ENCODE results near the gene BRF1.
"Not testable (repeated sequence)": the region's sequence is repeated elsewhere in the genome, so short reads cannot be mapped to it uniquely, and the experiment has no call there.

BRF1 gene

DNA sequence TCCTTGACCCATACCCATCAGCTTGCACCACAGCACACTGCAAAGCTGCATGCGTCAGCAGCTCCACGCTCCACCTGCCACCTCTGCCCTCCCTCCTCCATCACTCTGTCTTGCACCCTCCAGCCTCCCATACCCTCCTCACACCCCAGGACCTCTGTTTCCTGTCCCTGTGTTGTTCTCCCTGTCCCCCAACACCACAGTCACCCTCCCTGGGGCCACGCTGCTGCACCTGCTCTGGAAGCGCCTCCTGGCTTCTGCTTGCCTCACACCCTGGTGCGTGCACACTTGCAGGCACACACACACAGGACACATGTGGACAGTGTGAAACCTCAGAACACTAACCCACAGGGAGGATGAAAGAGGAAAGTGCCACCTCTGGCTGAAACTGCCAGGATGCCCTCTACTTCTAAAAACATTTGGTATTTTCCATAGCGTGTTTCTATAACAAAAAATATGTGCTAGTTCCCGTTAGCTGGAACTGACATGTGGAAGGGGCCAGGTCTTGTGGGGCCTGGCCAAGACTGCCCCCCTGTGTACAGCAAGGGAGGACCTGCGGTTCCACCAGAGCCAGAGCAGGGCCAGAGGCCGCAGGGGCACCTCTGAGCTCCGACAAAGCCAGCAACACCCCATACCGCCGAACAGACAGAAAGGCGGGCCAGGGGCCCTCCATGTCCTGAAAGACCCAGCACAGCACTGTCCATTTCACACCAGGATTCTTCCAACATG, 10.0 kb downstream of the BRF1 start:
- no peak for DNase-seq (ENCODE audit: low spot score)

DNA sequence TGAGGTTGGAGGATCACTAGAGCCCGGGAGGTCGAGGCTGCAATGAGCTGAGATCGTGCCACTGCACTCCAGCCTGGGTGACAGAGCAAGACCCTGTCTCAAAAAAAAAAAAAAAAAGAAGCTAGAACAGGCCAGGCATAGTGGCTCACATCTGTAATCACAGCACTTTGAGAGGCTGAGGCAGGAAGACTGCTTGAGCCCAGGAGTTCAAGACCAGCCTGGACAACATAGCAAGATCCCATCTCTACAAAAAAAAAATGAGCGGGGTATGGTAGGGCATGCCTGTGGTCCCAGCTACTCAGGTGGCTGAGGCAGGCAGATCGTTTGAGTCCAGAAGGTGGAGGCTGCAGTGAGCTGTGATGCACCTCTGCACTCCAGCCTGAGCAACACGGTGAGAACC, 11.9 kb downstream of the BRF1 start:
- not testable (repeated sequence) for DNase-seq (ENCODE audit: low spot score)

DNA sequence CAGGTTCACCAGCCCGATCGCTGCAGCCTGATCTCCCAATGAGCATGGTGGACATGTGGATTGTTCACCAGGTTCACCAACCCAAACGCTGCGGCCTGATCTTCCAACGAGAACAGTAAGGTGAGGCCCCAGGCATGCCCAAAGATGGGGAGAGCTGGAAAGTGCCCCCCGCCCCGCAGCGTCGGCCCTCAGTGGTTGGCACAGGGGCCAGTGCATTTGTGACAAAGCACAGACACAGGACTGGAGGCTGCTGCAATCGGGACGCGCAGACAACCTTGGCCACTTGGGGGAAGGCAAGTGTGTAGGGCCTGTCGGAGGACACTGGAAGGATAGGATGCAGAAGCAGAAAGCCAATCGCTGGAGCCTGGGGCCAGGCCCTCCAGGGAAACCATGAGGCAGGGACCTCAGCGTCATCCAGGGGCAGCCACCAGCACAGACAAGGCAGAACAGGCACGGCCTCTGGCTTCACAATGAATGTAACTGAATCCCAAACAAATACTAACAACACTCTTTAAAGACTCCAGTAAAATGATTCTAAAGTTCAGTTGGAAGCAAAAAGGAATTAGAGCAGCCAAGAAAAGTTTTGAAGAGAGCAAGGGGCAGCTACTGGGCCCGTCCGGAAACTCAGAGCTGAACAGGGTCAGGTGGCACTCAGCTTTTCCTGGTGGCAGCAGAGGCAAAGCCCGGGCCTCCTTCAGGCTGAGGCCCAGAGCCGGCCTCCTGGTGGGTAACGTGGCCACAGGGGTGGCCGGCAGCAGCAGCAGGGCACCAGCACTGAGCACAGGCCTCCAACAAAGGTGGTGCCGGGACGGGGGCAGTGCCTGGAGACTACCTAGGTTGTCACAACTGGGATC, 13.3 kb downstream of the BRF1 start:
- DNase-seq (ENCODE audit: low spot score), result no peak

DNA sequence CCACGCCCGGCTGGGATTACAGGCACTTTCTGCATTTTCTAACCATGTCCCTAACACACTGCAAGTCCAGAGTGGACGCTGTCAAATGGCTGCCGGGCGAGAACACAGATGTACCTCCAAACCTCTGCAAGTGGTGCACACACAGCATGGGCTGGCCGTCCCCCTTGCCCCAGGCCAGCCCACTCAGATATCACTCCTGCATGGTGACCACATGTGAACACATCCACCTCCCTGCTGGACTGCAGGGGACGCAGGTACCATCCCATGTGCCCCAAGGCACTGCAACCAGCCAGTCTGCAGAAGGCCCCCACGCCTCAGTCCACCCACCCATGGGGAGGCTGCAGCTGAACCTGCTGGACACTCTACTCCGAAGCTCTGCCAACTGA, 14.0 kb downstream of the BRF1 start:
- no peak for DNase-seq (ENCODE audit: low spot score)

DNA sequence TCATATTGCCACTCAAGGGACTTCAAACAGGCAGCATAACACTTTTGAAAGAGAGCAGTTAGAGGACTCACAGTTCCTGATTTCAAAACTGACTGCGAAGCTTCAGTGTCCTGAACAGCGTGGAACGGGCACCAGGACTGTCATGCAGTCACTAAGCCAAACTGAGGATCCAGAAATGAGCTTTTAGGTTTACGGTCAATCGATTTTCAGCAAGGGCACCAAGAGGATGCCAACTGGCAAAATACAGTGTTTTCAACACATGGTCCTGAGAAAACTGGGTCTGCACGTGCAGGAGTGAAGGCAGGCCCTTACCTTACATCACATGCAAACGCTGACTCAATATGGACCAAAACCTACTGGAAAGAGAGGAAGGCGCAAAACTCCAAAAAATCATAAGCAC, 15.6 kb downstream of the BRF1 start:
- DNase-seq (ENCODE audit: low spot score), result no peak

DNA sequence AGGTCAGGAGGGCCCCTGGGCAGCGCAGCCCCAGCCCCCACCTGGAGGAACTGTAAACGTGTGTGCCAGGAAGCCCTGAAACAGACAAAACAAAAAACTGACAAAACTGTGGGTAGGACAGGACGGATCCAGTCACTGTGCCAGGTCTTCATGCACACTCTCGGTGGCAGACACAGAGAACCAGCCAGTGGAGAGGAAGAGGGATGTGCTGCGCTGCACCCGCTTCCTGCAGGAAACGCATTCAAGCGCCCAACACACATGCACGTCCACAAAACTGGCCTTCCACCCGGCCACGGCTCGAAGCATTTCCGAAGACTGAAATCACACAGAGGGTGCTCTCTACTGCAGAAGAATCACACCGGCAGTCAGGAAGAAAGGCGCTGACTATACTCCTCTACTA, 16.9 kb downstream of the BRF1 start:
- no peak for DNase-seq (ENCODE audit: low spot score)

DNA sequence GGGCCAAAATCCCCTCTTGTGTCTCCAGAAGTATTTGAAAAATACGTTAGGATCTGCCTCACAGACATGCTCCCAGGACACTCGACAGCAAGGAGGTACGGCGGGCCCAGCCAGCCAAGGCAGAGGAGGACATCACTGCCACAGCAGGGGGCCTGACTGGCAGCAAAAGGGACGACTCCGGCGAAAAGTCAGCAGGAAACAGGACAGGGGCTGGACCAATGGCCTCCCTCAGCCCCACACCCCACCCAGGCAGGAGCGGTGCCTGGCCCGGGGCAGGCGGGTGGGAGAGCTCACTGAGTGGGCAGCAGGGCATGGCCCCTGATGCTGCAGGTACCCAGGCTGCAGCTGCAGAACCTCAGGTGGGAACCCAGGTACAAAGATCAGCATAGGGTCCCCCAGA, 17.8 kb downstream of the BRF1 start:
- no peak for DNase-seq (ENCODE audit: low spot score)

DNA sequence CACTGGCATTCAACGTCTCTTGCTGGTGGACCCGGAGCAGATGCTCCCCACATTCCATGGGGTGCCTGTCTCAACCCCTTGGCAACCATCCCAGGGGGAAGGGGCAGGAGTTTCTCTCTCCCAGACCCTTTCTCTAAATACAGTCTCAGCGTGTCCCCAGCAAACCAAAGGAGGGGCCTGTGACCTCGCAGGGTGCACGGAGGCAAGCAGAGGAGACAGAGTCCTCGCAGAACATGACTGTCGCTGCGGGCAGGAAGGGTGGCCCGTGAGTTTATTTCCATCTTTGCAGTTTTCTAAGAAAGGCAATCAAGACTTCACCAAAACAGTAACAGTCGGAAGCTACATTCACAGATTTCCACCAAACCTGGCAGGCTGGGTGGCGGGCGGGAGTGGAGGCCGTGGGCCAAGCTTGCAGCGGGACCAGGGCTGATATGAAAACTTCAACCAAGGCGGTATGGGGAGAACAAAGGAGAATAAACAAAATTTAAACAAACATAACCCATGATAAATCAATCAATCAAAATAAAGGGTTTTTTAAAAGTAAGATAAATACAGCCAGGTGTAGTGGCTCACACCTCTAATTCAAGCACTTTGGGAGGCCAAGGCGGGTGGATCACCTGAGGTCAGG, 18.6 kb downstream of the BRF1 start:
- no peak for DNase-seq (ENCODE audit: low spot score)

DNA sequence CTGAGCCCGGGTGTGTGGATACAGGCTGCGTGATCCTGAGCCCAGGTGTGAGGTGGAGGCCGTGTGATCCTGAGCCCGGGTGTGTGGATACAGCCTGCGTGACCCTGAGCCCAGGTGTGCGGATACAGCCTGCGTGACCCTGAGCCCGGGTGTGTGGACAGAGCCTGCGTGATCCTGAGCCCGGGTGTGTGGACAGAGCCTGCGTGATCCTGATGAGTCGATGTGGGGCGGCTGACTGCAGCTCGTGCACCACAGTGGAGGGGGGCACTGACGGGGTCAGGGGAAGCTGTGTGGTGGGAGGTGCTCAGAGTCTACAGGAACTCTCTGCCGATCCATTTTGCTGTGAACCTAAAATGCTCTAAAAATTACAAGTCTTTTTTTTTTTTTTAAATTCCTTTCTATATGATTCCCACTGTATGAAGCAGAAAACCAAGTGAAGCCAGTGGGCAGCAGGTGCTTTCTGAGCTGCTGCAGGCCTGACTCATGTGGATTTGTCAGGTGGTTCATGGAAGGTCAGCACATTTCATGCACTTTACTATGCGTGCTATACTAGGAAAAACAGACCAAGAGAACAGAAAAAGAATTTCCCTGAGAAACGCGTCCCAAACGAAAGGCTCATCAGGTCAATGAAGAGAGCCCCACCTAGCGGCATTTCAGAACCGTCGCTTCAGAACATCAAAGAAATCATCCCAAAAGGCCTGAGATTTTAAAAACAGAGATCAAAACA, 19.3 kb downstream of the BRF1 start:
- DNase-seq (ENCODE audit: low spot score), result peak; percentile 32

DNA sequence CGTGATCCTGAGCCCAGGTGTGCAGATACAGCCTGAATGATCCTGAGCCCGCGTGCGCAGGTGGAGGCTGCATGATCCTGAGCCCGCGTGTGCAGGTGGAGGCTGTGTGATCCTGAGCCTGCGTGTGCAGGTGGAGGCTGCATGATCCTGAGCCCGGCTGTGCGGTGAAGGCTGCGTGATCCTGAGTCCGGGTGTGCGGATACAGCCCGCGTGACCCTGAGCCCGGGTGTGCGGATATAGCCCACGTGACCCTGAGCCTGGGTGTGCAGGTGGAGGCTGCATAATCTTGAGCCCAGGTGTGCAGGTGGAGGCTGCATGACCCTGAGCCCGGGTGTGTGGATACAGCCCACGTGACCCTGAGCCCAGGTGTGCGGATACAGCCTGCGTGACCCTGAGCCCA, 20.3 kb downstream of the BRF1 start:
- DNase-seq (ENCODE audit: low spot score), result no peak

DNA sequence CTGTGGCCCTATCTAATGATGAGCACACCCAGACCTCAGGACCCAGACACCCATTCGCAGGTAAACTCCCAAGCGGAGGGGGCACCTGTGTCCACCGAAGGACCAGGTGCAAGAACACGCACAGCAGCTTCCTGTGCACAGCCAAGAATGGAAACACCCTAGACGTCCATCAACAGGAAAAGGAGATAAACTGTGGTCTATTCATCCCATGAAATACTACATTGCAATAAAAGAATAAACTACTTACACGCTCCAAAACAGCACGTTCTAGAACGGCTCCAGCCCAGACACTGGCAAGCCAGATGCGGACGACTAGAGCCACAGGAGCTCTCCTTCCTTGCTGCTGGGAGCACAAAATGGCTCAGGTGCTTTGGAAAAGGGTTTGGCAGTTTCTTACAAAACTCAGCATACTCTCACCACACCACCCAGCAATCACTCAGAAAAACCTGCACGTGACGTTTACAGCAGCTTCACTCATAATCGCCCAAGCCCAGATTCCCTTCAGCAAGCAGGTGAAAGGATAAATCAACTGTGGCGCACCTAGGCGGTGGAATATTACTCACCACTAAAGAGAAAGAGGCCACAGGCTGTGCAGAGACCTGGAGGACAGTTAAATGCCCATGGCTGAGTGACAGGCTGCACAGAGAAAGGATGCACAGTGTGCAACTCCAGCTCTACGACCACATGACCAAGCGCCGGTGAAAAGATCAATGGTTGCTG, 21.0 kb downstream of the BRF1 start:
- DNase-seq (ENCODE audit: low spot score), result no peak

DNA sequence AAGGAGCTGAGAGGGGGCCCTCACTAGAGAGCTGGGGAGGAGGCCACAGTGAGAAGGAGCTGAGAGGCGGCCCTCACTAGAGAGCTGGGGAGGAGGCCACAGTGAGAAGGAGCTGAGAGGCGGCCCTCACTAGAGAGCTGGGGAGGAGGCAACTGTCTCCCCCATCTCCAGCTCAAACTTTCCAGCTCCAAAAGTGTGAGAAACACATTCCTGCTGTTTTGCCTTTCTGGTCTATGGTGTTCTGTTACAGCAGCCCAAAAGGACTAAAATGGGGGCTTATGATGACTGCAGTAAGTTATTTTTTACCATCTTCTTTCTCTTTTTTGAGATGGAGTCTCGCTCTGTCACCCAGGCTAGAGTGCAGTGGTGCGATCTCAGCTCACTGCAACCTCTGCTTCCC, 23.4 kb downstream of the BRF1 start:
- DNase-seq (ENCODE audit: low spot score), result not testable (repeated sequence)

DNA sequence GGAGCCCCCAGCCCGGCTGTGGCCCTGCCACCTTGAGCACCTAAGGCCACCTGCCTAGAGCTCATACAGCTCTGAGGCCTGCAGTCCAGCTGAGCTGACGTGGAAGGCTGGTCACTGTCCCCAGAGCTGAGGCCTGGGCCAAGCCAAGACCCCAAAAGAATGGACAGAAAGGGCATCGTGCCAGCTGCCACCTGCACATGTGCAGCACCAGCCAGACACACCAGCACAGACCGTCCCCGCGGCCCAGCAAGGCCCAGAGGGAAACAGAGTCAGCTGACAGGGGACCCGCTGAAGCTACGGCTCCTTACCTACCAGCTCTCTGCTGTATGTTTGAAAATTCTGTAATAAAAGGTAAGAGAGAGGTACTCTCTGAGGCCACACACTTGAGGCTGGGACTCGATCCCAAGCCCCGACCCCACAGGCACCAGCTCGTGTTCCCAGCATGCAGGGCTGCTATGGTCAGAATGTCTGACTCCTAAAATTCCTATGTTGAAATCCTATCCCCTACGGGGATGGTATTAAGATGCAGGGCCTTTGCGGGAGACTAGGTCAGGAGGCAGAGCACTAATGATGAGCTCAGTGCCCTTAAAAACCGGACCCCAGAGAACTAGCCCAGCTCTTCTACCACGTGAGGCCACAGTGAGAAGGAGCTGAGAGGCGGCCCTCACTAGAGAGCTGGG, 25.4 kb downstream of the BRF1 start:
- no peak for DNase-seq (ENCODE audit: low spot score)

DNA sequence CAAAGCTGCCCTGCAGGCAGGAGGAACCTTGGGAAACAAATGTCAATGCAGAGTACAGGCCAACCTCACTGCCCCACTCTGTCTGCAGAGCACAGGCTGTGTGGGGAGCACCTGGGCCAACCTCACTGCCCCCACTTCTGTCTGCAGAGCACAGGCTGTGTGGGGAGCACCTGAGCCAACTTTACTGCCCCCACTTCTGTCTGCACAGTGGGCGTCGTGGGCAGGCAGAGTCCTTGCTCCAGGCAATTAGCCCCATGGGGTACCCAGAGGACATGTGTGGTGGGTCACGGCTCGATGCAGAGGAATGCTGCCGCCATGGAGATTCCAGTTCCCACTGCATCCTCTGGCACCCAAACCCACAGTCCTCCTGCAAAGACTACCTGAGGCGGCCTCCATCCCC, 26.2 kb downstream of the BRF1 start:
- no peak for DNase-seq (ENCODE audit: low spot score)

DNA sequence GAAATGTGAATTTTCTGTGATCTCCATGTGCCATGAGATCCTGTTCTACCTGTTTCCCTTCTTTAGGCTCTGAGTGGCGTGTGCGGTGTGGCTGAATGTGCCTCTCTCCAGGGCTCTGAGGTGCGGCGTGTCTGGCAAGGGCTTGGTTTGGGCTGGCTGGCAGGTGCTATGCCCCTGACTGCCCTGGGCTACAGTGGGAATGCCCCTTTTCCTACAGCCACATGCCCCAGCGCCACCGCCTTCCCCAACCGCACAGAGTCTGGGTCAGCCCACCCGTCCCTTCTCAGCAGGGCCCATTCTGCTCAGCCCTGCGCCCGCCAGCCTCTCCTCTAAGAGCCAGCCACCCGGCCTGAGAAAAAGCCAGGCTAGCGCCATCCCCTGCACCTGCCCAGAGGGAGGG, 27.7 kb downstream of the BRF1 start:
- no peak for DNase-seq (ENCODE audit: low spot score)

DNA sequence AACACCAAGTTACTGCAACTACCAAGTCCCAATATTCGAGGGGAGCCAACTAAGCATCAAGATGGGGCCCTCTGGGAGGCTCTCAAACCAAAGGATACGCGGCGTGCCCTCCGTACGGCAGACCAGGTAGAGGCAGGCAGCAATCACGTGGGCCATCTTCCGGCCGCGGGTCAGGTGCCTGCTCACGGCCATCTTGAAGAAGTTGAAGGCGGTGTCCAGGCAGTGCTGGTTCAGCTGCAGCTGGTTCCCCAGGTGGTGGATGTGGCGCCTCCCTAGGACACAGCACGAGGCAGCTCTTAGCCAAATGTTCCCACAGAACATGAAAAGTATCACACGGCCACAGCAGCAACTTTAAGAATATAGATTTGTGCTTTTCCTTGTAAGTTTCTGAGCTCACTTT, 28.2 kb downstream of the BRF1 start:
- no peak for DNase-seq (ENCODE audit: low spot score)

DNA sequence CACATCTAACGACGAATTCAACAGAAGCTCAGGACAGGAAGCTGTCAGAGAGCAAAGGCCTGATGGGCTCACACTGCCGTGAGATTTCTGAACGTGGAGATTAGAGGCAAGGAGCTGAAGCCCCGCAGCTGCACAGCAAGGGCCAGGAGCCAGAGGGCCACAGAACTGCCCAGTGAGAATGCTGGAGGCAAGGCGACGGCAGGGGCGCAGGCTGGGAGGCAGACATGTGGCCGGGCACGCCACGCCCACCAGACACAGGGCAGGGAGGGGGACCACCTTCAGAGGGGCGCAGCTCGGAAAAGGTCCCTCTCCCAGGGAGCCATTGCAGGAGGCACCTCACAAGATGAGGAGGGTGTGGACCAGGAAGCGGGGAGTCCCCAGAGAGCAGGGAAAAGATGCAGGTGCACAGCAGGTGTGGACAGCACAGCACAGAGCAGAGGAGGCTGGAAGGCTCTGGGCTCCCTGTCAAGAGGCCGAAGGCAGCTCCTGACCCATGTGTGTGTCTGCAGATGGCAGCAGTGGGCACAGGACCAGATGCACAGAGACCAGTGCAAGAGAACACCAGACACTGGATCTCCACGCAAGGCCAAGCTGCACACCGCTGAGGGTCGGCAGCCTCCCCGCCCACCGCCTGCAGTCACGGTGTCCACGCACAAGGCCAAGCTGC, 29.4 kb downstream of the BRF1 start:
- no peak for DNase-seq (ENCODE audit: low spot score)

DNA sequence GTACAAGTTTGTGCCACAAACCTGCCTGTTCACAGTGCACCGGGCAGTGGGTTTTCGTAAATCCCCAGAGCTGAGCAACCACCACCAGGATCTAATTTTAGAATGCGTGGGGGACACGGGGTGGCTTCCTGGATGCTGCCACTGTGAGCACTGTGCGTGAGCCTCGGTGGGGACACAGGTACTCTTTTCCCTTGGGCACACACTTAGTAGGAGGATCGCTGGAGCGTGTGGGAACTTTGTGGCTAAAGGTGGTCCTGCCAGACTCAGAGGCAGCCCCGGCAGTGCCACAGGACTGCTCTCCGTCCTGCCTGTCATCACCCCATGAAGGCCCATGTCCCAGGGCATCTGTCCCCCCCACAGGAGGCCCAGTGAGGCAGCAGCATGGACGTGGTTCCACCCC, 31.4 kb downstream of the BRF1 start:
- DNase-seq (ENCODE audit: low spot score), result no peak

DNA sequence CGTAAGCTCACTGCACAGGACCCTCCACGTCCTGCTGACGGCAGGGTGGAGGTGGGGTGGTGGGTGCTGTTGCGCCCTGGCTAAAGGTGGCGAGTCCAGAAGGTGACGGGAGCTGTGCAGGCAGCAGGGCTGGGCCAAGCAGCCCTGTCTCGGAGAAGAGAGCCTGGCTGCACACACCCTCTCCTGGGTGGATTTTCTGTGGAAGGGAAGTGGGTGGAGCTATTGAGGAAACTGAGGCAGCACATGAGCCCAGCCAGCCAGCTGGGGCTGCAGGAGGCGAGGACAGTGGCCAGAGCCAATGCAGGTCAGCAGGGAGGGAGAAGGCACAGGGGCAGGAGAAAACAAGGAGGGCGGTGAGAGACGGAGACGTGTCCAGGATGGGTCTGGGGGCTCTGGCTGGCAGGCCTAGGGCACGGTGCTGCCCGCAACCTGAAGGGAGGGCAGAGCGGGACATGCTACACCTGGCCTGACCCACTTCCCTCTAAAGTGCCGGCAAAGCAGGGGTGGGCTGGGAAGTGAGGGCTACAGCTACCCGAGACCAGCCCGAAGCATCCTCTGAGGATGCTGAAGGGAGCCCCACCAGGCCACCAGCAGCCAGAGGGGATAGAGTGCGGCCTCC, 32.0 kb downstream of the BRF1 start:
- DNase-seq (ENCODE audit: low spot score), result no peak

DNA sequence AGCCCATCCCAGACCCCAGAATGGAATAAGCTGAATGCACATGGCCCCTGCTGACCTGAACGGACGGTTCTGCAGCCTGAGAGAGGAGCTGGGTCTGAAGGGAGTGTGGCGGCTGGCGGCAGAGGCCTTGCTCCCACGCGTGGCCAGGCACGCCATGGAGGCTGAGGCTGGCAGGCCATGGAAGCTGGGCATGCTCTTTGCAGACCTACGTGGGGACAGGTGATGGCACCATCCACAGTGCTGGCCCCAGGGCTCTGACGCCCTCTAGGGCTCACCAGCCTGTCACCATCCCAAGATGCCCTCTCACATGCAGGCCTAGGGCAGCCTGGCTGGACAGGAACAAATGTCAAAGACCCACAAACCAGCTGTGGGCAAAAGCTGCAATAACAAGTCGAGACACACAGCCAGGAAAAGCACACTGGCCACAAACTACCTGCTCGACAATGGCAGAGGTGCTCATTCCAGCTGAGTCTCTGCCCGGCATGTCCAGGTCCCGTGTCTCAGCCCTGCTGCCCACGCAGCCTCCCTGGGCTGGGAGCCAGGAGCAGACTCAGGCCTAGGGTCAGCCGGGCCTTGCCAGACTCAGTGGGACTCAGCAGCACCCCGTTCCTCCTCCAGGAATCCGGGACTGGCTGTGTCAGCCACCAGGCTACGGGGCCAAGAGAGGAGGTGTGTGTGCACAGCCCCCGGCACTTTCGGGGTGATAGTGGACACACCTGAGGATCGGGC, 32.8 kb downstream of the BRF1 start:
- DNase-seq (ENCODE audit: low spot score), result no peak
